ENCODE data around the gene PDZRN4. TPM values are rescaled to one million over a fixed set of nuclear protein-coding genes. Genes with fewer than 3 reads are reported as not detected.

Gene PDZRN4
- polyA plus RNA-seq, 3 donors = not detected

DNA sequence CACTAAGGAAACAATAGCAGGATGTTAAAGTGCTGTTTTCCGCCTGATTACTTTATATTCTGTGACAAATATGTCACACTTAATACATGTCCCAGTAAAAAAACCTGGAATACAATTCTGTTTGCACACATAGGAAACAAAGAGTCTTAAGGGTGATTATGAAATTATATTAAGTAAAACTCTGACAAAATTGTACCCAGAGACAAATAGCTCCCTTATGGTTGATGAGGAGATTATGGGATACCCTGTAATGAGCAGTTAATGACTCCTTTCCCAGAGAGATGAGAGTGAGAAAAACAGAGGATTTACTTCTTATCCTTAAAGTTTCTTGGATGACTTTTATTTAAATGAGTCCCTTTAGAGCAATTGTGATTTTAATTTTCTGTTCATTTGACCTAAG is 370.6 kb downstream of the PDZRN4 start:
- Mint-ChIP-seq H3K9me3 (peaks cover 0 to 4% (median 2%) of the 10 kb centered on the region in 7 donors), H3K4me1 (no peaks in the 10 kb centered on the region), H3K4me3 (no peak overlapping the region), H3K36me3 (no peaks in the 10 kb centered on the region), H3K27ac (no peak overlapping the region), H3K27me3 (ENCODE audit: low read depth in 3 of 3) (no peaks in the 10 kb centered on the region)
- no peaks in the 10 kb centered on the region for H3K27me3 ChIP-seq (ENCODE audit: control insufficient read depth in 2 of 2, insufficient read depth in 2 of 2, low read length in 2 of 2)
- H3K9ac ChIP-seq (ENCODE audit: insufficient read depth, low read length, poor library complexity, severe bottlenecking) = no peak overlapping the region
- TF ChIP-seq, protein P1, sequence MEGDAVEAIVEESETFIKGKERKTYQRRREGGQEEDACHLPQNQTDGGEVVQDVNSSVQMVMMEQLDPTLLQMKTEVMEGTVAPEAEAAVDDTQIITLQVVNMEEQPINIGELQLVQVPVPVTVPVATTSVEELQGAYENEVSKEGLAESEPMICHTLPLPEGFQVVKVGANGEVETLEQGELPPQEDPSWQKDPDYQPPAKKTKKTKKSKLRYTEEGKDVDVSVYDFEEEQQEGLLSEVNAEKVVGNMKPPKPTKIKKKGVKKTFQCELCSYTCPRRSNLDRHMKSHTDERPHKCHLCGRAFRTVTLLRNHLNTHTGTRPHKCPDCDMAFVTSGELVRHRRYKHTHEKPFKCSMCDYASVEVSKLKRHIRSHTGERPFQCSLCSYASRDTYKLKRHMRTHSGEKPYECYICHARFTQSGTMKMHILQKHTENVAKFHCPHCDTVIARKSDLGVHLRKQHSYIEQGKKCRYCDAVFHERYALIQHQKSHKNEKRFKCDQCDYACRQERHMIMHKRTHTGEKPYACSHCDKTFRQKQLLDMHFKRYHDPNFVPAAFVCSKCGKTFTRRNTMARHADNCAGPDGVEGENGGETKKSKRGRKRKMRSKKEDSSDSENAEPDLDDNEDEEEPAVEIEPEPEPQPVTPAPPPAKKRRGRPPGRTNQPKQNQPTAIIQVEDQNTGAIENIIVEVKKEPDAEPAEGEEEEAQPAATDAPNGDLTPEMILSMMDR (IDR thresholded peaks at IDR 0.05) = no peak
- no CpG with 5 or more reads among the region's 1 CpG for WGBS (ENCODE audit: insufficient coverage)
- no peaks in the 10 kb centered on the region for H3K4me1 ChIP-seq (ENCODE audit: control insufficient read depth in 1 of 2, insufficient read depth in 2 of 2, low read length in 2 of 2)
- no peak overlapping the region for H3K4me3 ChIP-seq (replicated peaks in 1 of 3; ENCODE audit: low read depth in 2 of 3, low read length in 3 of 3)
- H3K79me2 ChIP-seq (ENCODE audit: insufficient read depth, low read length) = no peaks in the 10 kb centered on the region
- H2AFZ ChIP-seq (ENCODE audit: insufficient read depth, low read depth, low read length, poor library complexity, severe bottlenecking) = no peak overlapping the region
- intact Hi-C loops (cut with micrococcal nuclease) = no loop called here
- no peaks in the 10 kb centered on the region for H3K36me3 ChIP-seq (replicated peaks in 1 of 2; ENCODE audit: control insufficient read depth in 1 of 2, insufficient read depth in 2 of 2, low read length in 2 of 2)
- H4K20me1 ChIP-seq (ENCODE audit: insufficient read depth, low read length) = no peaks in the 10 kb centered on the region
- H3K4me2 ChIP-seq (replicated peaks; ENCODE audit: extremely low read depth, low read length, poor library complexity, severe bottlenecking) = no peak overlapping the region
- no peak overlapping the region for H3K27ac ChIP-seq (ENCODE audit: low read depth in 1 of 2, low read length in 2 of 2)
- DNase-seq = no peak
- no peaks in the 10 kb centered on the region for H3K9me3 ChIP-seq (replicated peaks in 1 of 2; ENCODE audit: control insufficient read depth in 1 of 2, insufficient read depth in 1 of 2, low read length in 2 of 2)

- no peak overlapping the region for H3K27ac ChIP-seq (ENCODE audit: low read depth in 1 of 2, low read length in 2 of 2)
- H3K4me1 Mint-ChIP-seq = no peaks in the 10 kb centered on the region
- TF ChIP-seq, protein P1 (IDR thresholded peaks at IDR 0.05) = no peak
- H3K27me3 Mint-ChIP-seq (ENCODE audit: low read depth in 3 of 3) = no peaks in the 10 kb centered on the region
- H3K79me2 ChIP-seq (ENCODE audit: insufficient read depth, low read length) = no peaks in the 10 kb centered on the region
- no peak overlapping the region for H3K9ac ChIP-seq (ENCODE audit: insufficient read depth, low read length, poor library complexity, severe bottlenecking)
- no peak overlapping the region for H2AFZ ChIP-seq (ENCODE audit: insufficient read depth, low read depth, low read length, poor library complexity, severe bottlenecking)
- no peaks in the 10 kb centered on the region for H3K9me3 ChIP-seq (replicated peaks in 1 of 2; ENCODE audit: control insufficient read depth in 1 of 2, insufficient read depth in 1 of 2, low read length in 2 of 2)
- intact Hi-C loops (cut with micrococcal nuclease) = no loop called here
- DNase-seq = no peak
- no peak overlapping the region for H3K4me3 Mint-ChIP-seq
- peaks cover 0 to 4% (median 2%) of the 10 kb centered on the region in 7 donors for H3K9me3 Mint-ChIP-seq
- H3K36me3 Mint-ChIP-seq = no peaks in the 10 kb centered on the region
- H3K4me2 ChIP-seq (replicated peaks; ENCODE audit: extremely low read depth, low read length, poor library complexity, severe bottlenecking) = no peak overlapping the region
- no peak overlapping the region for H3K4me3 ChIP-seq (replicated peaks in 1 of 3; ENCODE audit: low read depth in 2 of 3, low read length in 3 of 3)
- H4K20me1 ChIP-seq (ENCODE audit: insufficient read depth, low read length) = no peaks in the 10 kb centered on the region
- H3K27me3 ChIP-seq (ENCODE audit: control insufficient read depth in 2 of 2, insufficient read depth in 2 of 2, low read length in 2 of 2) = no peaks in the 10 kb centered on the region
- H3K27ac Mint-ChIP-seq = no peak overlapping the region
- H3K36me3 ChIP-seq (replicated peaks in 1 of 2; ENCODE audit: control insufficient read depth in 1 of 2, insufficient read depth in 2 of 2, low read length in 2 of 2) = no peaks in the 10 kb centered on the region
- no peaks in the 10 kb centered on the region for H3K4me1 ChIP-seq (ENCODE audit: control insufficient read depth in 1 of 2, insufficient read depth in 2 of 2, low read length in 2 of 2)
- 91% methylated on average over 6 of the region's 12 CpGs for WGBS (ENCODE audit: insufficient coverage)
Observed at GRCh38 chr12:41563051-41563450, 374.9 kb downstream of the PDZRN4 start.

Data from CD14-positive monocyte (primary cell).